ENCODE results near the gene SLC38A3.

The SLC38A3 gene

GRCh38 chr3:50204804-50205412 lies at the start of gene SLC38A3:
SLC38A3 (plus strand) TSS chr3:50205271; CDS start chr3:50214200, 8,929 bp downstream.
- peak in 5 of 10 donors; percentile 23 to 88 (median 57) for DNase-seq
- intact Hi-C loops (cut with DNase I): no loop called here

- DNase-seq: no peak
- intact Hi-C loops (cut with DNase I): no loop called here
These were observed 49.6 kb upstream of the SLC38A3 start for GRCh38 chr3:50155491-50155878.

GRCh38 chr3:50155891-50156290 lies 49.2 kb upstream of the SLC38A3 start:
- DNase-seq: no peak
- intact Hi-C loops (cut with DNase I): no loop called here

DNA sequence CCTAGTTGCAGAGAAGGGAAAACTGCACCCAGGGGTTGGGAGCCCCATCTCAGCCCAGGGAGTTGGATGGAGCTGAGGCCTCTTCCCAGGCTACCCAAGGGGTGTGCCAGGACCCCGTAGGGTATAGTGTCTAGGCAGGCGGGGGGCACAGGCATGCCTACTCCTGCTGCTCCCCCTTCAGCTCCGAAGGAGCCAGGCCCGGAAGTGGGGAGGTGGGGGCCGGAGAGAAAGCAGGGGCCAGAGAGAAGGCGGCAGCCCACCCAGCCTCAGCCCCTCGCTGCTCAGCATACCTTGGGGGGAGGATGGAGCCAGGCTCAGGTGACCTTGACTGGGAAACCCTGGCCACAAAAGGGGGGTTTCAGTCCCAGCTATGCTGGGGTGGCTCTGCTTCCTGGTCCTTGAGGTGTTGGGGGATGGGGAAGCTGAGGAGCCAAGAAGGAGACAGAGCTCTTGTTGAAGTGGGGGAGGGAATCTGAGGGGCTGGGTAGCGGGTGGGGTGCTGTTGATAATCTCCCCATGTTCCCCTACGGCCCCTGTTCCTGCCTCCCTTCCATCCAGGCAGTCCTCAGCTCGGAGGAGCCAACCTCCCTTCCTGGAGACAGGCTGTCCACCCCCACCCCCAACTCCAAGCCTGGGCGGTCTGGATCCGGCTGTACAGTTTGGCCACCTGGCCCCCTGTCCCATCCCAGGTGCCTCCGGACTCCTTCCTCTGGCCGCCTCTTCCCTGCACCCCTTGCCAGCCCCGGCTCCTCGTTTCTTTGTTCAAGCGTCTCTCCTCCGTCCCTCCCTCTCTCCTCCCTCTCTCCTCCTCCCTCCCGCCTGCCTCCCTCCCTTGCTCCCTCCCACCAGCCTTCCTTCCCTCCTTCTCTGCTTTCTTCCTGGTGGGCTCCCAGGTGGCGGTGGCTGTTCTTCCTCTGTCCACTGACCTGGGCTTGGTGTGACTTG lies 48.2 kb upstream of the SLC38A3 start:
- intact Hi-C loops (cut with DNase I): no loop called here
- DNase-seq: peak in 1 of 10 donors; percentile 8

DNA sequence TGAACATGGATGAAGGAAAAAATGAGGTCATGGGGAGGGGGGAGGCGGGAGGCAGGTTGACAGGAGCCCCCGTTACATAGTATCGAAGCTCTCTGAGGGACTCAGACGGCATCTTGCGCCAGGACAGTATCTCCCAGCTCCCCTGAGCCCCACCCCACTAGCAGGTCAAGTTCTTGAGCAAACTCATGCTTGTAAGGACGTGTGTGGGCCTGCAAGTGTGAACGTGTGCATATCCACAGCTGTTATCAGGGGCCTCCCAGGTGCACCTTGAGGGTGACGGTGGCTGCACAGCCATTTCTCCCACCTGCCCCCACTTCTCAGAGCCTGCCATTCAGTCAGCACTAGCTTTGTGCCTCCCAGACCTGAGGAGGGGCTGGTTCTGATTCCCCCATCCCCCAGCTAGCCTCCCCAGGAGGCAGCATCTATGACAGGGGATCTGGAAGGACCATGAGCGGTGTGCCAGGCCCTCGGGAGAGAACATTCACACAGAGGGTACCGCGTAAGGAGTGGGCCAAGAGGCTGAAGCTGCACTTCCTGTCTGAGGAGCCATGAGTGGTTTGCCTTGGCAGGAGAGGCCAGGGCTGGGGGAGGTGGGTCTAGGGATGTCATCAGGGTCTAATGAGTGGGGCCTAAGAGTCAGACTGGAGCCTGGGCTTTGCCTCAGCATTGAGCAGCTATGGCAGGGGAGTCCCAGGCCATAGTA lies 47.1 kb upstream of the SLC38A3 start:
- intact Hi-C loops (cut with DNase I): no loop called here
- DNase-seq: no peak

DNA sequence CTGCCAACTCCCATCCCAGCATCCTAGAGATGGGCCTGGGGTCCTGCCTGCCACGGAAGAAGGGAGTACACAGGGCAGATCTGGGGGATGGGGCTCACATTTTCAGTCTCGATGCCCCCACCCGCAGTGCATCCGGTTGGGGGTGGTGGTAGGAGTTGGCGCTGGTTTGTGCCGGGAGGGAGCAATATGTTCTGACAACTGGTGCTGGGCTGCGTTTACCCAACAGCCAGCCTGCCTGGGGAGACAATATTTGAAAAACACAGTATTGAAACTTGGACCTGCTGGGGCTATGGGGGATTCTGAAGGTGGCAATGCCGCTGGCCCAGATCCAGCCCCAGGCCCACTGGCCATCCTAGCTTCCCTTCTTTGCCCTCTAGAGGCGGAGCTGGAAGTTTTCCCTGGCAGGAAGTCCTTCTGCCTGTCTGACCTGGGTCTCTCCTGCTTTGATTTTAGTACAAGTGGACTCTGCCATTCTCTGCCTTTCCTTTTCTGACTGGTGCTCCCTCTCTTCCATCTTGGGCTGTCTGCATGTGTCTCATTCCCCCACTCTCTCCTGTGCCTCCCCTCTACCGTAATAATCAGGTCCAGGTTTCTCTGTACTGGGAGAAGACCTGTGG lies 46.4 kb upstream of the SLC38A3 start:
- no peak for DNase-seq
- intact Hi-C loops (cut with DNase I): no loop called here

DNA sequence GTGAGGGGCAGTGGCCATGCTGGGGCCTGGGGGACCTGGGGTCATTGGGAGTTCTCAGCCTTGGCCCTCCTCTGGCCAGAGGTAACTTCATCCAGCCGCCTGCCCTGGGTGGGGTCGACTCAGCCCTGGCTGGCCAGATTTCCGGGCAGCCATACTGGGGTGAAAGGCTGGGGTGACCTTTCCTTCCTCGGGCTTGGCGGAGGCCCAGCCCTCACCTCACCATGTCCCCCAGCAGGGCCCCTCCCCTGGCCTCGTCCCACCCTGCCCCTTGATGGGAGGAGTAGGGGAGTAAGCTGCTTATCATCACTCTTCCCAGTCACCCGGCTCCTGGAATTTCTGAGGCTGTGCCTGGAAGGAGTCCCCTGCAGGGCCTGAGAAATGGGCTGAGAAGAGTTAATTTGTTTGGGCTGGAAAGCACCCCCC lies 44.5 kb upstream of the SLC38A3 start:
- DNase-seq: no peak
- intact Hi-C loops (cut with DNase I): no loop called here

DNA sequence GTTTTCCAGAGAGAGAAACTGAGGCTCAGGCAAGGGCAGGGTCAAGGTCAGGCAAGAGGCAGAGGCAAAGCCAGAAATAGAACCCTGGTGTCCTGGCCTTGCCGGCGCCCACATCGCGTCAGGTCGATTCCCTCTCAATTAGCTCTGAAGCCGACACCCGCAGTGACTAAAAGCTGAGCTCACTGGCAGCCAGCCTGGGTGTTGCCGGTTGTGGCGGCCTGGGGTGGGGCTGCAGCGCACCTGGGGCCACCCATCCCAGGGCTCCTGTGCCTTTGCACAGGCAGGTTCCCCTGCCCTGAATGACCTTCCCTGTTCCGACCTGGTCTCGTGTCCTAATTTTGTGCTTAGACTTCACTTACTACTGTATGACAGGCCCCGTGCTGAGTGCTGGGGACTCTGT lies 43.8 kb upstream of the SLC38A3 start:
- intact Hi-C loops (cut with DNase I): no loop called here
- no peak for DNase-seq

DNA sequence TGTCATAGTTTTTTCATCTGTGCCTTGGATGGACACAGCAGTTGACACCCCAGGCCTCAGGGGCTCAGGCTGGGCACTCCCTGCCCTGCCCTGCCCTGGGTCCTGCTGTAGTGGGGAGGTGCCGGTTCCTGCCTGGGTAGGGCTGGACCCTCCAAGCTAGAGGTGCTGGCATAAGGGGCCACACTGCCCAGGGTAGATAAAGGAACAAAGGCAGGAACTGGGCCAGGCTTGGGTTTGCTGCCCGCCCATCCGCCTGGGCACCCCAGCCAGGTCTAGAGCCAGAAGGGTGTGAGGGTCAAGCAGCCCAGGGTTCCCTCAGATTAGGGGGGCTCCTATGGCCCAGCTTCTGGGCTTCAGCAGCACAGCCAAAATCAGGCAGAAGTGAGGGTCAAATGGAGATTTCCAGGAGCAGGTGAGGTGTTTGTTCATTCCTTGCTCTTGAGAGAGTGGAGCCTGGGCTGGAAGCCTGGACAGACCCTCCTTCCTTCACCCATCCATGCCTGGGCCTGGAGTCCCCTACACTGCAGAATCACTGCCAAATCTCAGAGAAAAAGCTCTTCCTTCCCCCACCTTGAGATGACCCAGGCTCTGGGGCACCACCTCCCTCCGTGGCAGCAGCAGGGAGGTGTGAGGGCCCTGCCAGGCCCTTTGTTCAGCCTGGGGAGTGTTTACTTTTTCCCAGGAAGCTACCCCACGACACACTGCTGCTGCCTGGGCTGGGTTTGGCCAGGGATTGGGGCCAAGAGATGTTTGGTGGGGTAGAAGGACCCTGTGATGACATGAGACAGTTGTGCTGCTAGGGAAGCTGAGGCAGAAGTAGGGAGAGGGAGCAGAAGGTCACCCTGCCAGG lies 42.8 kb upstream of the SLC38A3 start:
- DNase-seq: no peak
- intact Hi-C loops (cut with DNase I): no loop called here

- peak; percentile 37 to 96 (median 79) for DNase-seq
- intact Hi-C loops (cut with DNase I): no loop called here
These were observed 41.3 kb upstream of the SLC38A3 start for GRCh38 chr3:50163572-50164455.

GRCh38 chr3:50164481-50164880 lies 40.6 kb upstream of the SLC38A3 start:
- intact Hi-C loops (cut with DNase I): no loop called here

GRCh38 chr3:50164984-50165909 lies 39.8 kb upstream of the SLC38A3 start:
- peak in 7 of 10 donors; percentile 20 to 91 (median 28) for DNase-seq
- intact Hi-C loops (cut with DNase I): no loop called here

More at GRCh38 chr3:50164481-50164880, 40.6 kb upstream of the SLC38A3 start:
- no peak for DNase-seq

GRCh38 chr3:50165910-50166538 lies 39.0 kb upstream of the SLC38A3 start:
- intact Hi-C loops (cut with DNase I): no loop called here
- DNase-seq: no peak

DNA sequence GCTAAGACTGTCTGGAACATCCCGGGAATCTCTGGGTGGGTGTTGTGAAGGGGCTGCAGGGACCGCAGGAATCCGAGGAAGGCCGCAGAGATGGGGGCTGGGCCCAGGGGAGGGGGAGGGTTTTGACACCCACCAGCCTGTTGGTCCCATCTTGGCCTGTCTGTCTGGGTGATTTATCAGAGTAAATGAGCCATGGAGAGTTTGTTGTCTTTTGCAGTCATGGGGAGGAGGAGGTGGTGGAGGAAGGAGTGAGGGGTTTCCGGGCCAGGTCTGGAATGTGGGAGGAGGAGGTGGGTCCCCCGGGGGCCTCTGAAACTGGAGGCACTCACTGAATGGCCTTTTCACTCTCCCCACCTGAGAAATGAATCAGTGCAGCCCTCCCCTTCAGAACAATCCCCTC lies 38.5 kb upstream of the SLC38A3 start:
- no peak for DNase-seq

DNA sequence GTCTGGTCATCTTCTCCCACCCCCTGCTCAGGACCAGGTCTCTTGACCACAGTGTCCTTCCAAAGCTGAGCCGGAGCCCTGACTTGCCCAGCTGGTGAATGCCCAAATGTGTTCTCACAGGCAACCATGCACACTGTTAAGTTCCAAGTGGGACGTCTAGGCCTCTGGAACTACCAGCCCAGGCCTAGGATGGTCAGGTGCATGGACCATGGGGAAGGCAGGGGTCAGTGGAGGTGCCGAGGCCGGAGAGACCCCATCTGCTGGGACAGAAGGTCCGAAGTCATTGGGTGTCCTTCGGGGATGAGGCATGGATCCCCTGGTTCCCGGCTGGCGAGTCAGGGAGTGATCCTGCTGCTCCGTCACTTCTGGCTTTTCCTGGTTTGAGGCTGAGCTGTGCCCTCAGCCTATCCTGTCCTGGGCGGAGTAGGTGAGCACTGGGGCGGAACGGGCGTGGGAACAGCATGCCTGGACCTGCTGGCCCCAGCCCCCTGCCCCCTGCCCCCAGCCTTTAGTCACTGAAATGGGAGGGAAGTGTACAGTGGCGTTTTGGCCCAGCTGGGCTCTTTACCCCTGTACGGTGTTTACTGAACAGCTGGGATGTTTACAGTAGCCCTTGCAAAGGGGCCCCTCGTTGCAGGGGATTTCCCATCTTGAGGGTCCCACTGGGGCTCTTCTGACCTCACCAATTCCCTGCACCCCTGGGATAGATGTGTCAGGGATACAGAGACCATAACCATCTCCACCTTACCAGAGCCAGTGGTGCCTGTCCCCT lies 37.8 kb upstream of the SLC38A3 start:
- DNase-seq: no peak
- intact Hi-C loops (cut with DNase I): no loop called here

More for the DNA sequence above, 38.5 kb upstream of the SLC38A3 start:
- intact Hi-C loops (cut with DNase I): no loop called here

DNA sequence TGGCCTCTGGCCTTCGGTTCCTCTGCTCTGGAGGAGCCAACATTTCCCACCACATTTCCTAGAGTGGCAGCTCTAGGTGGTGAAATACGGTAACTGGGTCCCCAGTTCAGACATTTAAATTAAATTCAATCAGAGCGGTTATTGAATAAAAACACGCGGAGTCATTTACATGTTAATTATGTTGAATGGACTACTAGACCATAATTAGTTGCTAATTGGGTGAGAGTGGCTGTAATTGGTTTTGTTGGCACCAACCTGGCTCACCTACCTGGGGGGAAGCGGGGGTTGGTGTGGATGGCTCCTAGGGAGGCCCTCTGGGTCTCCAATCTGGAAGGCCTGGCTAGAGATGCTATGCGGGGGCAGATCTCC lies 37.2 kb upstream of the SLC38A3 start:
- no peak for DNase-seq
- intact Hi-C loops (cut with DNase I): no loop called here

- no peak for DNase-seq
These were observed 36.7 kb upstream of the SLC38A3 start for GRCh38 chr3:50168388-50168787.

More at GRCh38 chr3:50168388-50168787, 36.7 kb upstream of the SLC38A3 start:
- intact Hi-C loops (cut with DNase I): no loop called here
